NOMO-1 treated with DMSO at 0.1 percent for 48 hours (cell line): ENCODE results near the gene CAPNS2.

Experiments
- DNase-seq: peaks from one replicate; lab custom pipeline; 2025; ENCODE audit not compliant: unreplicated experiment; lab: John Stamatoyannopoulos, UW

CAPNS2 gene

GRCh38 chr16:55566432-55567175 lies at the start of gene CAPNS2:
Gene CAPNS2 (plus strand): TSS chr16:55566684. CDS start chr16:55566757, 73 bp downstream.
- no peak for DNase-seq

GRCh38 chr16:55521792-55522191 lies 44.7 kb upstream of the CAPNS2 start:
- no peak for DNase-seq

GRCh38 chr16:55526441-55526840 lies 40.0 kb upstream of the CAPNS2 start:
- no peak for DNase-seq

GRCh38 chr16:55527885-55528284 lies 38.6 kb upstream of the CAPNS2 start:
- DNase-seq, result no peak

GRCh38 chr16:55529018-55529417 lies 37.5 kb upstream of the CAPNS2 start:
- DNase-seq, result no peak

- no peak for DNase-seq
These were observed 36.1 kb upstream of the CAPNS2 start for GRCh38 chr16:55530316-55530856.

- DNase-seq, result no peak
These were observed 34.3 kb upstream of the CAPNS2 start for GRCh38 chr16:55532227-55532626.

- DNase-seq, result no peak
These were observed 31.7 kb upstream of the CAPNS2 start for GRCh38 chr16:55534756-55535155.

GRCh38 chr16:55539049-55539448 lies 27.4 kb upstream of the CAPNS2 start:
- DNase-seq, result peak; percentile 83

- no peak for DNase-seq
These were observed 27.0 kb upstream of the CAPNS2 start for GRCh38 chr16:55539488-55539887.

GRCh38 chr16:55540221-55540620 lies 26.3 kb upstream of the CAPNS2 start:
- no peak for DNase-seq

- DNase-seq, result peak; percentile 5
These were observed 23.9 kb upstream of the CAPNS2 start for GRCh38 chr16:55542459-55543082.

GRCh38 chr16:55543472-55543871 lies 23.0 kb upstream of the CAPNS2 start:
- DNase-seq, result no peak

- no peak for DNase-seq
These were observed 13.9 kb upstream of the CAPNS2 start for GRCh38 chr16:55552621-55553020.

GRCh38 chr16:55555436-55555835 lies 11.0 kb upstream of the CAPNS2 start:
- DNase-seq, result no peak

GRCh38 chr16:55557186-55557585 lies 9.3 kb upstream of the CAPNS2 start:
- DNase-seq, result no peak

GRCh38 chr16:55559233-55559632 lies 7.3 kb upstream of the CAPNS2 start:
- DNase-seq, result no peak

GRCh38 chr16:55559933-55560516 lies 6.5 kb upstream of the CAPNS2 start:
- DNase-seq, result no peak

GRCh38 chr16:55561319-55561848 lies 5.1 kb upstream of the CAPNS2 start:
- DNase-seq, result no peak

- DNase-seq, result no peak
These were observed 3.5 kb upstream of the CAPNS2 start for GRCh38 chr16:55562936-55563335.

- no peak for DNase-seq
These were observed 2.7 kb upstream of the CAPNS2 start for GRCh38 chr16:55563797-55564196.

- DNase-seq, result no peak
These were observed 1.4 kb upstream of the CAPNS2 start for GRCh38 chr16:55565086-55565485.
